Activated CD4-positive, alpha-beta T cell treated with anti-CD3 and anti-CD28 coated beads for 36 hours (primary cell): Measurements from ENCODE around the gene PRKCZ. TPM values are rescaled to one million over a fixed set of nuclear protein-coding genes. Genes with fewer than 3 reads are reported as not detected.

Experiments used
- ATAC-seq: fragments of 200-7000 bp; cut with Tn5 transposase; one replicate; pipeline ENCODE4 v1.10.0; 2021; ENCODE audit warnings: mild to moderate bottlenecking, moderate library complexity
- CTCF ChIA-PET: fragments of 350-600 bp; sonication (Branson Sonifier 250); formaldehyde crosslinking; loops from one replicate; lab custom pipeline; 2021; ENCODE audit warnings: antibody characterized with exemption; lab: Charles Lee
- POLR2A ChIA-PET: fragments of 350-600 bp; sonication (Branson Sonifier 250); formaldehyde crosslinking; loops from one replicate; lab custom pipeline; 2021; ENCODE audit warnings: antibody characterized with exemption, inconsistent platforms; lab: Charles Lee
- DNase-seq: peaks from one replicate; pipeline ENCODE4 v3.0.0-alpha.2; 2020
- H3K27ac Mint-ChIP-seq: one replicate; pipeline ENCODE4 v1.8.0; 2021; ENCODE audit warnings: mixed read lengths
- H3K27me3 Mint-ChIP-seq: one replicate; pipeline ENCODE4 v1.8.0; 2021; ENCODE audit warnings: mixed read lengths
- H3K36me3 Mint-ChIP-seq: one replicate; pipeline ENCODE4 v1.8.0; 2021; ENCODE audit warnings: low read depth, mixed read lengths
- H3K4me1 Mint-ChIP-seq: one replicate; pipeline ENCODE4 v1.8.0; 2021; ENCODE audit warnings: mixed read lengths
- H3K4me3 Mint-ChIP-seq: one replicate; pipeline ENCODE4 v1.8.0; 2021; ENCODE audit warnings: mild to moderate bottlenecking, moderate library complexity, mixed read lengths
- H3K9me3 Mint-ChIP-seq: one replicate; pipeline ENCODE4 v1.8.0; 2021; ENCODE audit warnings: low read depth, mixed read lengths
- intact Hi-C, 2 experiments: fragments of 100-400 bp; cut with DNase I in 1 of 2; cut with micrococcal nuclease in 1 of 2; formaldehyde crosslinking; loops; one replicate each; pipeline versions ENCODE4 v1.14.2 to v1.15.1; 2022 to 2024; cut with DNase I, micrococcal nuclease
- total RNA-seq, 2 experiments: library from RNA; stranded (reverse); gene quantifications; one replicate each; pipeline ENCODE4 v1.2.3, GENCODE V29; 2021

PRKCZ gene
- total RNA-seq, 2 experiments from 2014 or later: 9.8 to 10.9 TPM

DNA sequence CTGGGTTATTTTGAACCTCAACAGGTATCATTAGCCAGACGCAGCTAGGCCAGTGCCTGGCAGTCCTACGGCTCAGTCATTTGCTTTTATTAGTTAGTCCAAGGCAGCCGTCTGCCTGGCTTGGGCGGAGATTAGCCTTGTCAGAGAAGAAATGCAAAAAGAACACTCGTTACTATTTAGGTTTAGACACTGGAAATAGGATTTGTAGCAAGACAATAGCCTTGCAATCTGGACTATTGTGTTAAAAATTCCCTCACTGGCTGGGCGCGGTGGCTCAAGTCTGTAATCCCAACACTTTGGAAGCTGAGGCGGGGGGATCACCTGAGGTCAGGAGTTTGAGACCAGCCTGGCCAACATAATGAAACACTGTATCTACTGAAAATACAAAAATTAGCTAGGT, 11.0 kb upstream of the PRKCZ start:
- no peaks in the 10 kb centered on the region for H3K36me3 Mint-ChIP-seq
- ChIA-PET CTCF (interaction anchor here (0.6 to 1.3 kb wide), 3 partner anchors 10 to 99 kb away, joined by 3 read pairs; no protein-coding TSS in a partner anchor), POLR2A (no interaction called here)
- no peak overlapping the region for H3K4me3 Mint-ChIP-seq
- H3K27ac Mint-ChIP-seq: no peak overlapping the region
- DNase-seq (no peak), ATAC-seq (no peak)
- intact Hi-C loops: no loop called here
- no peaks in the 10 kb centered on the region for H3K27me3 Mint-ChIP-seq
- no peaks in the 10 kb centered on the region for H3K4me1 Mint-ChIP-seq
- no peaks in the 10 kb centered on the region for H3K9me3 Mint-ChIP-seq

DNA sequence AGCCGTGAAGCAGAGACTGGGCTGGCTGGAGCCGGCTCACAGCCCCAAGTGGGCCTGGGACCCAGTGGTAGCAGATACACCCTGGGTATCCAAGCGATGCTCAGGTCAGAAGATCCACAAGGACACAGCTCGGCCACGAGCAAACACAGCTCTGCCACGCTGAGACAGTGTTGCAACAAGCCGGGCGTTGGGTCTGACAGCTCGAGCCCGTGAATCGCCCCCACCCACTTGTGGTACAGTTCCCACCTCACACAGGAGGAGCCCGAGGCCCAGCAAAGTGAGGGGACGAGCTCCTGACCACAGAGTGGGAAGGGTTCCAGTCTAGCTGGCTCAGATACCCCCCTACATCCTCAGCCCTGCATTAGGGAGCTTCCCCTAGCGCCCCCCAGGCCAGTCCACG, 8.9 kb upstream of the PRKCZ start:
- peaks cover 3% of the 10 kb centered on the region for H3K27me3 Mint-ChIP-seq
- ChIA-PET POLR2A (no interaction called here), CTCF (interaction anchor here (0.6 to 0.9 kb wide), 3 partner anchors 37 to 133 kb away, joined by 3 to 4 read pairs (median 3); no protein-coding TSS in a partner anchor)
- no peak overlapping the region for H3K27ac Mint-ChIP-seq
- no peak for ATAC-seq
- DNase-seq: no peak
- peaks cover 11% of the 10 kb centered on the region for H3K4me1 Mint-ChIP-seq
- no peaks in the 10 kb centered on the region for H3K36me3 Mint-ChIP-seq
- intact Hi-C loops: no loop called here
- H3K9me3 Mint-ChIP-seq: no peaks in the 10 kb centered on the region
- H3K4me3 Mint-ChIP-seq: no peak overlapping the region

DNA sequence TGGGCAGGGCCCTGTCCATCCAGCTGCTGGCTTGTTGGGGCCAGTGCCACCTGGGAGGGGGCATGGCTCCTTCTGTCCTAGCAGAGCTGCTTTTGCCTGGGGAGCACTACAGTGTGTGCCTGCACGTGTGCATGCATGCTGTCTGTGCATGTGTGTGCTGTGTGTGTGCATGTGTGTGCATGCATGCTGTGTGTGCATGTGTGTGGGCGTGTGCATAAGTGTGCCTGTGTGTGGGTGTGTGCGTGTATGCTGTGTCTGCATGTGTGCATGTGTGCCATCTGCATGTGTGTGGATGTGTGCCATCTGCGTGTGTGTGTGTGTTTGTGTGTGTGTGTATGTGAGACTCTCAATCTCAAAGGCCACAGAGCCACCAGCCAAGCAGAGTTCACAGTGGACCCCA, 8.3 kb upstream of the PRKCZ start:
- peaks cover 3% of the 10 kb centered on the region for H3K27me3 Mint-ChIP-seq
- no peak for DNase-seq
- H3K4me3 Mint-ChIP-seq: no peak overlapping the region
- no peak for ATAC-seq
- no peaks in the 10 kb centered on the region for H3K36me3 Mint-ChIP-seq
- peaks cover 11% of the 10 kb centered on the region for H3K4me1 Mint-ChIP-seq
- ChIA-PET CTCF (interaction anchor here (0.6 to 5.2 kb wide), 4 partner anchors 36 to 133 kb away, joined by 3 to 51 read pairs (median 4); no protein-coding TSS in a partner anchor), POLR2A (no interaction called here)
- H3K27ac Mint-ChIP-seq: no peak overlapping the region
- intact Hi-C loops: no loop called here
- no peaks in the 10 kb centered on the region for H3K9me3 Mint-ChIP-seq

- no peak for ATAC-seq
- H3K36me3 Mint-ChIP-seq: no peaks in the 10 kb centered on the region
- H3K27ac Mint-ChIP-seq: no peak overlapping the region
- CTCF ChIA-PET: interaction anchor here (0.6 to 5.2 kb wide), 6 partner anchors 18 to 787 kb away, joined by 3 to 51 read pairs (median 4); no protein-coding TSS in a partner anchor
- no peaks in the 10 kb centered on the region for H3K9me3 Mint-ChIP-seq
- peaks cover 11% of the 10 kb centered on the region for H3K4me1 Mint-ChIP-seq
- H3K27me3 Mint-ChIP-seq: peaks cover 3% of the 10 kb centered on the region
- H3K4me3 Mint-ChIP-seq: no peak overlapping the region
- POLR2A ChIA-PET: no interaction called here
- intact Hi-C loops: no loop called here
- no peak for DNase-seq
These were observed 7.1 kb upstream of the PRKCZ start for GRCh38 chr1:2042830-2043773.

DNA sequence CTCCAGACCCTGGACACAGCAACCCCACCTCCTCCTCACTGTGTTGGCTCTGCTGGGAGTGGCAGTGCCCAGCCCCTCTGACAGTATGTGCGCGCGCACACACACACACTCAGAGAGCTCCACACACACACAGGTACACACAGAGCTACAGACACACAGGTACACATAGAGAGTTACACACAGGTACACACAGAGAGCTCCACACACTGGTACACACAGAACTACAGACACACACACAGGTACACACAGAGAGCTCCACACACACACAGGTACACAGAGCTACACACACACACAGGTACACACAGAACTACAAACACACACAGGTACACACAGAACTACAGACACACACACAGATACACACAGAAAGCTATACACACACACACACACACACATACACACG, 6.3 kb upstream of the PRKCZ start:
- Mint-ChIP-seq H3K9me3 (no peaks in the 10 kb centered on the region), H3K4me1 (peaks cover 15% of the 10 kb centered on the region), H3K27me3 (peaks cover 8% of the 10 kb centered on the region), H3K36me3 (no peaks in the 10 kb centered on the region), H3K27ac (no peak overlapping the region), H3K4me3 (peak overlapping the region; percentile 44)
- ChIA-PET POLR2A (no interaction called here), CTCF (interaction anchor here (0.6 to 5.2 kb wide), 16 partner anchors 12 to 786 kb away, joined by 3 to 51 read pairs (median 4); no protein-coding TSS in a partner anchor)
- intact Hi-C loops: loop anchor here in 1 of 2 experiments (1.0 kb wide), 1 partner anchor 84 kb away; no protein-coding TSS in a partner anchor
- ATAC-seq (no peak), DNase-seq (no peak)

- H3K4me3 Mint-ChIP-seq: peak overlapping the region; percentile 44
- ATAC-seq: peak; percentile 82
- no peak overlapping the region for H3K27ac Mint-ChIP-seq
- intact Hi-C loops: loop anchor here (1.0 to 5.0 kb wide), 3 partner anchors 84 to 538 kb away; no protein-coding TSS in a partner anchor
- CTCF ChIA-PET: interaction anchor here (0.6 to 5.2 kb wide), 32 partner anchors 11 to 473 kb away, joined by 3 to 51 read pairs (median 3); partner anchors contain the start of gene GABRD
- POLR2A ChIA-PET: no interaction called here
- H3K27me3 Mint-ChIP-seq: peaks cover 14% of the 10 kb centered on the region
- H3K4me1 Mint-ChIP-seq: peaks cover 21% of the 10 kb centered on the region
- peak; percentile 88 for DNase-seq
- no peaks in the 10 kb centered on the region for H3K9me3 Mint-ChIP-seq
- H3K36me3 Mint-ChIP-seq: no peaks in the 10 kb centered on the region
These were observed 5.5 kb upstream of the PRKCZ start for GRCh38 chr1:2044510-2045319.

- Mint-ChIP-seq H3K9me3 (no peaks in the 10 kb centered on the region), H3K27me3 (peaks cover 14% of the 10 kb centered on the region), H3K36me3 (no peaks in the 10 kb centered on the region), H3K4me3 (no peak overlapping the region), H3K27ac (peak overlapping the region; percentile 40), H3K4me1 (peaks cover 21% of the 10 kb centered on the region)
- POLR2A ChIA-PET: no interaction called here
- CTCF ChIA-PET: interaction anchor here (0.5 to 5.2 kb wide), 21 partner anchors 11 to 474 kb away, joined by 3 to 51 read pairs (median 3); partner anchors contain the start of gene GABRD
- no peak for ATAC-seq
- DNase-seq: no peak
- intact Hi-C loops: loop anchor here (1.0 to 5.0 kb wide), 3 partner anchors 85 to 537 kb away; no protein-coding TSS in a partner anchor
These were observed 4.6 kb upstream of the PRKCZ start for GRCh38 chr1:2045468-2046173.

DNA sequence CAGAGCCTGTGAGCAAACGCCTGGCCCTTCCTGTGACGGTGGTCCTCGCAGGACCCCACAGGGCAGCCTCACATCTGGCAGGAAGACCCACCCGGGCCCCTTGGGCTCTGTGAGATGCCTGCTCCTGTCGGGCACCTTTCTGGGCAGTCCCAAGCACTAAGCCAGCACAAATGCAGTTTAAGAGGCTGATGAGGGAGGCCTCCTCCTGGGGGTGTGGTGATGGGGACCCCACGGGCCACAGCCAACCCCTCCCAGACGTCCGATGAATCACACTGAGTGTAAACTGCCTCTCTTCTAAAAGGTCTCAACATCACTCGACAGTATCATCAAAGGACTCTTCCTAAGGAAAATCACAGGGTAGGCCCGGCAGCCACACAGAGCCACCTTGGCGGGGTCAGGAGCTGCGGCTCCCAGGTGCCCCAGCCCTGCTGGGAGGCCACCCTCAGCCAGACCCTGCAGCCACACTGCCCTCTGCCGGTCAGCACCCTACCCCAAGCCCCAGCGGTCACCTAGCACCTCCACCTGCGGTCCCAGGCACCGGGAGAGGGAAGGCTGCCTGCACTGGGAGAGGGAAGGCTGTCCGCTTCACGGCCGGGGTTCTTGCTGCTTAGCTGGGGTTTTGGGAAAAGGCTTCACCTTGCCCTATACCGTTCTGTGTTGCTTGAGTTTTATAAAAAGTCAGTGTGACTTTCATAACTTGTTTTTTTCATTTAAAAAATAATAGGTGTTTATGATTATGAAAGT, 3.9 kb upstream of the PRKCZ start:
- Mint-ChIP-seq H3K4me3 (no peak overlapping the region), H3K27ac (no peak overlapping the region), H3K9me3 (no peaks in the 10 kb centered on the region), H3K36me3 (no peaks in the 10 kb centered on the region), H3K4me1 (peaks cover 21% of the 10 kb centered on the region), H3K27me3 (peaks cover 14% of the 10 kb centered on the region)
- peak; percentile 78 for DNase-seq
- POLR2A ChIA-PET: no interaction called here
- no peak for ATAC-seq
- intact Hi-C loops: loop anchor here in 1 of 2 experiments (5.0 kb wide), 1 partner anchor 536 kb away; no protein-coding TSS in a partner anchor
- CTCF ChIA-PET: interaction anchor here (0.5 to 5.2 kb wide), 6 partner anchors 57 to 128 kb away, joined by 3 to 51 read pairs (median 4); no protein-coding TSS in a partner anchor

GRCh38 chr1:2046953-2047748, 3.1 kb upstream of the PRKCZ start:
- CTCF ChIA-PET: interaction anchor here (0.9 to 5.2 kb wide), 4 partner anchors 58 to 128 kb away, joined by 3 to 51 read pairs (median 7); no protein-coding TSS in a partner anchor
- ATAC-seq: no peak
- Mint-ChIP-seq H3K9me3 (no peaks in the 10 kb centered on the region), H3K27ac (no peak overlapping the region), H3K27me3 (peaks cover 14% of the 10 kb centered on the region), H3K36me3 (no peaks in the 10 kb centered on the region), H3K4me1 (peaks cover 23% of the 10 kb centered on the region), H3K4me3 (no peak overlapping the region)
- POLR2A ChIA-PET: no interaction called here
- intact Hi-C loops: loop anchor here in 1 of 2 experiments (5.0 kb wide), 1 partner anchor 535 kb away; no protein-coding TSS in a partner anchor
- DNase-seq: no peak
